KOPT-K1 (cell line): ENCODE results near the gene UBE2E2.

Experiments used
- H3K27ac ChIP-seq: fragments of 200-600 bp; sonication (generic); 2 replicates; pipeline ENCODE4 v1.5.1; 2016; ENCODE audit warnings: antibody characterized with exemption, mild to moderate bottlenecking, low read depth, low read length; ENCODE audit not compliant: poor library complexity, severe bottlenecking
- H3K36me3 ChIP-seq: fragments of 200-600 bp; sonication (generic); 2 replicates; pipeline ENCODE4 v1.5.1; 2017; ENCODE audit warnings: antibody characterized with exemption, mild to moderate bottlenecking, low read length, moderate library complexity; ENCODE audit not compliant: insufficient read depth
- H3K9me3 ChIP-seq: fragments of 200-600 bp; sonication (generic); 2 replicates; pipeline ENCODE4 v1.5.1; 2017; ENCODE audit warnings: antibody characterized with exemption, low read length, mild to moderate bottlenecking; ENCODE audit not compliant: insufficient read depth, poor library complexity, severe bottlenecking

Gene UBE2E2

DNA sequence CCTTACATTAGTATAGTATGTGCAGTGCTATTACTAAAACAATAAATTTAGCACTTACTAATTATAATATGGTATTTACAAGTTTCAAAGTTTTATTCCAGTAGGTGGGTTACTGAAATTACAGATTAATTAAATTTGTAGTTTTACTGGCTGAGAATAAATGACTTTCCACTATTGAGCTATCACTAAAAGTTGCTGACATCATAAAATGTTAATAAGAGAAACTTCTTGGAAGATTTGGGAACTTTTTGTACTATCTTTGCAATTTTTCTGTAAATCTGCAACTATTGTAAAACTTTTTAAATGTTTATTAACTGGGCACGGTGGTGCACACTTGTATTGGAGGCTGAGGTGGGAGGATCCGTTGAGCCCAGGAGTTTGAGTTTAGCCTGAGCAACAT lies 247.7 kb downstream of the UBE2E2 start:
- H3K27ac ChIP-seq, result no peak overlapping the region
- H3K36me3 ChIP-seq, result no peaks in the 10 kb centered on the region
- no peaks in the 10 kb centered on the region for H3K9me3 ChIP-seq

DNA sequence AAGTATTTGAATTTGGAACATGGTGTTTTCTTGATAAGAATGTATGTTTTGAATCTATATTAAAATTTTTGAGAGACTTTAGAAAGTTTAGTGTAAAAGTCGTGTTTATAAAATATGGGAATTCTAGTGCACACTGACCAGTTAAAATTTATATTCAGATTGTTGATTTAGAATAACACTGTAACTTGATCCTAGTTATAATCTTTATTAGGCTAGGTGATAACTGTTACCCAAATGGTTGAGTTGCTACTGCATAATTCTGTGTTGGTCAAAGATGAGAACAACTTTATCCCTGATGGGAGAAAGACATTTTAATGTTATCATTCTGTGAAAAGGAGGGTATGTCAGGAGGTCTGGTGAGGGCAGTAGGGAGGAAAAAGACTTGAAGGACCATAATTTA lies 249.3 kb downstream of the UBE2E2 start:
- Histone ChIP-seq H3K9me3 (peaks cover 8% of the 10 kb centered on the region), H3K27ac (no peak overlapping the region), H3K36me3 (no peaks in the 10 kb centered on the region)

DNA sequence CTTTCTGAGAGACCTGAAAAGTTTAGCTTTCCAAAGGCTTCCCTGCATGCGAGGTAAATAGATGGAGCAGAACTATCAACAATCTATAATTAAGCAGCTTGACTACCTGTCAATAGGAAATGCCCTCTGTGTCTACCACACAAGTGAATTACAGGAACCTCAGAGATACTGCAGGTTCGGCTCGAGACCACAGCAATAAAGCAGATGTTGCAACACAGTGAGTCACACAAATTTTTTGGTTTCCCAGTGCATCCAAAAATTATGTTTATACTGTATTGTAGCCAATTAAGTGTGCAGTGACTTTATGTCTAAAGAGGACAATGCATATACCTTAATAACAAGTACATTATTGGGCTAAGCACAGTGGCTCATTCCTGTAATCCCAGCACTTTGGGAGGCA lies 252.0 kb downstream of the UBE2E2 start:
- Histone ChIP-seq H3K9me3 (peaks cover 8% of the 10 kb centered on the region), H3K27ac (no peak overlapping the region), H3K36me3 (no peaks in the 10 kb centered on the region)

DNA sequence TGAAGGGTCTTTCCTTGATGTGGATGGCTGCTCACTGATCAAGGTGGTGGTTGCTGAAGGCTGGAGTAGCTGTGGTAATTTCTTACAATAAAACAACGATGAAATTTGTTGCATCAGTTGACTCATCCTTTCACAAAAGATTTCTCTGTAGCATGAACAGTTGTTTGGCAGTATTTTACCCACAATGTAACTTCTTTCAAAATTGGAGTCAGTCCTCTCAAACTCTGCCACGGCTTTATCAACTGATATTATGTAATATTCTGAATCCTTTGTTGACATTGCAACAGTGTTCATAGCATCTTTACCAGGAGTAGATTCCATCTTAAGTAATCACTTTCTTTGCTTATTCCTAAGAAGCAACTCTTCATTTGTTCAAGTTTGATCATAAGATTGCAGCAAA lies 252.6 kb downstream of the UBE2E2 start:
- Histone ChIP-seq H3K27ac (no peak overlapping the region), H3K36me3 (no peaks in the 10 kb centered on the region), H3K9me3 (peaks cover 8% of the 10 kb centered on the region)

DNA sequence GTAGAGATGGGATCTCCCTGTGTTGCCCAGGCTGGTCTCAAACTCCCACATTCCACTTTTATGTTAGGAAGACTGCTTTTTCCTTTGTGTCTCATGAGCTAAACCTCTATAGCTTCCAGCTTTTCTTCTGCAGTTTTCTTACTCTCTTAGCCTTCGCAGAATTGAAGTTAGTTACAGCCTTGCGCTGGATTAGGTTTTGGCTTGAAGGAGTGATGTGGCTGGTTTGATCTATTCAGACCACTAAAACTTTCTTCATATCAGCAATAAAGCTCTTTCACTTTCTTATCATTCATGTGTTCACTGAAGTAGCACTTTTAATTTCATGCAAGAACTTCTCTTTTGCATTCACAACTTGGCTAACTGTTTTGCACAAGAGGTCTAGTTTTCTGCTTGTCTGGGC lies 254.6 kb downstream of the UBE2E2 start:
- Histone ChIP-seq H3K36me3 (no peaks in the 10 kb centered on the region), H3K27ac (no peak overlapping the region), H3K9me3 (peaks cover 8% of the 10 kb centered on the region)

DNA sequence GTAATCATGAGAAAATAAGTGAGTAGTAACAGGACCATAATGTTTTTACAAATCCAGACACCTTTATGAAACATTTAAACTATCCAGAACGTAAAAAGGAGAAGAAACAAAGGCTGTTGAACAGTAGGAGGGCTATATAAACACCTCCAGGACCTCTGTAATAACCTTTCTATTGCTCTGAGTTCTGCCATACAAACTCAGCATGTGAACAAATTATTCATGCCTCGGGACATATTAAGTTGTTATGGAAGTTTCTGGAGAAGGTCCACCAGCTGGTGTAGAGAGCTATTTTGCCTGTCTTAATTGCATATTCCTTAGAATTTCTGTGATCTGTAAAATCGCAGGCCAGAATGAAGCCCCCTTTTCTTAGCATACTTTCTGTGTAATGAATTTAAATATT lies 256.3 kb downstream of the UBE2E2 start:
- Histone ChIP-seq H3K27ac (no peak overlapping the region), H3K9me3 (peaks cover 8% of the 10 kb centered on the region), H3K36me3 (no peaks in the 10 kb centered on the region)

DNA sequence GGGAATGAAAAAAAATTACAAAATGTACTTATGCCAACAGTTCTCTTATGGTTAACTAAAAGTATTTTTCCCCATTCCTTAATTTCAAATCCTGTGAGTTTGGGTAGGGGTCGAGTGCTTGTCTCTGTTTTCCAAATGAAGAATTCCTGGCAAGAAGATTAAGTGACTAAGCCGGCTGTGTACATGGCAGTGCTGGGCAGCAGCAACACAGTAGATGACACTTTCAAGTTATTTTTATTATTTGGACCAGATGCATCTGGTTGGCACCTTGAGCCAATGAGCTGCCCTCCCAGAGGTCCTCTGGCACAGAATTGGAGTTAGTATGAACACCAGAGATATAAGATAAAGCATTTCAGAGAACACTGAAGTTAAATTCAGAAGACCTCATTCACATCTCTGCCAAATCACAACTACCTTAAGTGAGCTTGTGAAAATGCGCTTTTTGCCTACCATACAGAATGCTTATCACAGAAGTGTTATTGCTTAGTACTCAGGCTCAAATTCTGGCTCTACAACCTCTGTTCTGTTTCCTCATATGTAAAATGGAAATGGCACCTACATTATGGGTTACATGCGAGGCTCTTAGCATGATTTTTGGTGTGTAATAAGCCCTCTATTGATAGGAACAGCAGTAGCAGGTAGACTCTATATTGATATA lies 256.9 kb downstream of the UBE2E2 start:
- Histone ChIP-seq H3K36me3 (no peaks in the 10 kb centered on the region), H3K27ac (no peak overlapping the region), H3K9me3 (peaks cover 8% of the 10 kb centered on the region)

DNA sequence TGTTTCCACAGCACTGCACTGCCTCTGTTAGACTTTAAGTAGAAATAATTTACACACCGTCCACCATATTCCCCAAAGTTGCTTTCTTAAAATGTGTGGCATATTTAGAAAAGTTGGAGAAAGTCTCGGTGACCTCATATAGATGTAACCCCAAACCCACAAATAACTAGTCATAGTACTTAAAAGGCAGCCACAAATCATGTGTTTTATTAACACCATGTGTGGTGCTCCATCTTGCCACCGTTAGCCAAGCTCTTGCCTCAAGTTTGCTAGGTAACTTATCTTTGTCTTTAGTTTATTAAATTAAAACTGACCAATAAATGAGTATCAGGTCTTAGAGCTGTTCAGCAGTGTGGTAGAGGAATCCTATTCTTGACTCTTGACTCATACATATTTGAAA lies 257.9 kb downstream of the UBE2E2 start:
- peaks cover 6% of the 10 kb centered on the region for H3K9me3 ChIP-seq
- H3K36me3 ChIP-seq, result no peaks in the 10 kb centered on the region
- H3K27ac ChIP-seq, result no peak overlapping the region

DNA sequence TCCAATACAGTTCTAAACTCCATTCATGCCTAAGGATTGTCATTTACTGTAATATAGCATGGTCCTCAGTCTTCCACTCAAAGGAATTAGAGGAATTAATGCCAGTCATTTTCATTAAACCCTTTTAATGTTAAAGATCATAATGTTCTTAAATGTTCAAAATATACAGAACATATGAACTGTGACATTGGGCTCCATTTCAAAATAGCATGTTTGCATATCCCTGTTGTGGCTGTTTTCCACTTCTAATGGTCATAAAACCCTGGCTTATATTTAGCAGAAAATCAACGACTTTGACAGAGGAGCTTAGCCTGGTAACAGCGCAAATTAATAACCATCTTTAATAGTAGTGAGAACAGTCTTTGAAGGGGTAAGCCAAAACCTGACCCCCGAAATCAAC lies 260.7 kb downstream of the UBE2E2 start:
- H3K27ac ChIP-seq, result no peak overlapping the region
- peaks cover 15% of the 10 kb centered on the region for H3K9me3 ChIP-seq
- no peaks in the 10 kb centered on the region for H3K36me3 ChIP-seq

DNA sequence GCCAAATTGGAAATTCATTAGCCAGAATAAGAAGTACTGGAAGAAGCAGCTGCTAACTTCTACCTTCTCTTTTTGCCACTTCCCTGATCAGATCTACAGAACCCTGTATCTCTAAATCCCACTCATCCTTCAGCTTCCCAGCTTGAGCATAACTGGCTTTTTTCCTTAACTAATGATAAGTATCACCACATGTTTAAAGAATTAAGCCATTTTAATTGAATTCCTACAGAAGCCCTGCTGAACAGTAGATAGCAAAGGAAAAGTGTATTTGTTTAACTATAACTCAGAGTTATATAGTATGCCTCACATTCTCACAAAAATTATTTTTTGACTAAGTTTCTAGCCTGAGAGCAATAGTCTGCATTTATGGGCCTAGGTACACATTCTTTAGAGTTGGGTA lies 262.4 kb downstream of the UBE2E2 start:
- H3K27ac ChIP-seq, result no peak overlapping the region
- H3K36me3 ChIP-seq, result no peaks in the 10 kb centered on the region
- H3K9me3 ChIP-seq, result peaks cover 15% of the 10 kb centered on the region

DNA sequence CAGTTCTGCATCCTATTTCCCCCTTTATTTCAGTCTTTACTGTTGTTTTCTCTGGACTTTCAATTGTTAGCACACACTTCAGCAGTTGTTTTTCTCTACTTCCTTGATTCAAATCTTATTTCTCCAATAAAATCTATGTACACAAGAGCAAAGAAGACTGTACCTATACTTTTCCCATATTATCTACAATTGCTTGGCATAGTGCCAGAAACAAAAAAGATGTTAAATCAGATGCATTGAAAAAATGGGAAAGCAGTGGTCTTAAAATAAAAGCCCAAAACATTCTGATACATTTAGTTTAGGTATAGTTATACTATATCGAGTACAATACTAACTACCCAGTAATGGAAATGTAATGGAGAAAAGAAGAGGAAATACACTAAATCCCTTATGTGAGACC lies 265.1 kb downstream of the UBE2E2 start:
- H3K36me3 ChIP-seq, result no peaks in the 10 kb centered on the region
- no peak overlapping the region for H3K27ac ChIP-seq
- H3K9me3 ChIP-seq, result peaks cover 15% of the 10 kb centered on the region

DNA sequence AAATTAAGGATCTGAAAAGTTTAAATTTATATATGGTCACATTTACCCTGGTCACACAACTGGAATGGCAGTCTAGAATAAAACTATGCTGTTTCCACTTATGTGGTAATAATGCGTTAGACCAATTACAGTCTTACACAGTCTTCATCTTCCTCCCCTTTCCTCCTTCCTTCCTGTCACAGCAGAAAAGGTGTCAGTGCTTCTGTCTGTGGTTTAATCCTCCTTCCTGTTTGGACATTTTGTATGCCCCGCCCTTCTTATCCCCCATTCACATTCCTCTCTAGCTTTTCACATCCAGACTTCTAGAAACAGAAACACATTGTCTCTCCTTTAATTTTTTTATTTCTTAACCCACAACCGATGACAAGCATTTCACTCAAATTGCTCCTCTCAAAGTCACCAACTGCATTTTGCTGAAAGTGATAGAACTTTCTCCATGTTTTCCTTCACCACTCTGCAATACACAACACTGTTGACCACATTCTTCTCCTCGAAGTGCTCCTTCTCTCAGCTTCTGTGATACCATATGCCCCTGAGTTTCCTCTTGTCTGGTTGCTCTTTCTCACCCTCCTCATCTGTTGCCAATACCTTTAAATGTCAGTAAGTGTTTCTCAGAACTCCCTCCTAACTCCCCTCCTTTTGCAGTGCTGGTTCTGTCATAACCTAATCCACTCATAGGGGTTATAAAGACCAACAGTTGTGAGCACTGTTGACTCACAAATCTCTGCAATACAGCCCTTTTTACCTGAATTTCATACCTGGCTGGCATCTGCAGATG lies 271.6 kb downstream of the UBE2E2 start:
- H3K27ac ChIP-seq, result no peak overlapping the region
- peaks cover 23% of the 10 kb centered on the region for H3K9me3 ChIP-seq
- no peaks in the 10 kb centered on the region for H3K36me3 ChIP-seq

DNA sequence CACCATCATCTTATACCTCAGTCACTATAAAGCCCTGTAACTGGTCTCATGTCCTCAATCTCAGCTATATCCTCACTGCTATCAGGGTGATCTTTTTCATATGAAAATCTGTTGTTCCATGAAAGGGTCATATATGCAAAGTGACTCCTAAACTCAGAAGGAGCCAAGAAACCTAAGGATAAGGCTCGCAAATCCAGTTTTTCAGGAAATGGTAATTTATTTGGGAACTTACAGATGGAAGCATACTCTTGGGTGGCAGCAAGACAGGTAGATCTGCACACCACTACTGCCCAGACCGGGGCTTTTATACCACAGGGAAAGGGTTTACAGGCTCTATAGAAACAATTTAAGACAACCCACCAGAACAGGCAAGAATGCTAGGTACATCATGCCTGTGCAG lies 272.3 kb downstream of the UBE2E2 start:
- peaks cover 29% of the 10 kb centered on the region for H3K9me3 ChIP-seq
- no peak overlapping the region for H3K27ac ChIP-seq
- no peaks in the 10 kb centered on the region for H3K36me3 ChIP-seq

DNA sequence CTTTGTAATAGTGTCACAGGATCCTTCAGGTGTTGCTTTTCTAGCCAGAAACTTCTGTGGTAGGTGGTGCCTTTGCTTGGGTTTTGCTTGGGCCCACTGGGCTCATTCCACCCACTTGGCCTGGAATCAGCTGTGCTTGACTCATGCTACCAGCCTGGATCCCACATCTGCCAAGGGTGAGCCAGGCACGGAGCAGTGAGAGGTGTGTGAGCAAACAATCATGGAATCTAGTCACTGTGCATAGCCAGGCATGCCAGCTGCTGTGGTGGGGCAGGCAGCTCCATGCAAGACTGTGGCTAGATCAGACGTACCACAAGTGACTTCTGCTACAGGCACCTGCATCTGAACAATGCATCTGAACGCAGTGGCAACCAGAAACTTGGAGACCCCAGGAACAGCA lies 275.9 kb downstream of the UBE2E2 start:
- no peaks in the 10 kb centered on the region for H3K36me3 ChIP-seq
- no peak overlapping the region for H3K27ac ChIP-seq
- H3K9me3 ChIP-seq, result peaks cover 33% of the 10 kb centered on the region

DNA sequence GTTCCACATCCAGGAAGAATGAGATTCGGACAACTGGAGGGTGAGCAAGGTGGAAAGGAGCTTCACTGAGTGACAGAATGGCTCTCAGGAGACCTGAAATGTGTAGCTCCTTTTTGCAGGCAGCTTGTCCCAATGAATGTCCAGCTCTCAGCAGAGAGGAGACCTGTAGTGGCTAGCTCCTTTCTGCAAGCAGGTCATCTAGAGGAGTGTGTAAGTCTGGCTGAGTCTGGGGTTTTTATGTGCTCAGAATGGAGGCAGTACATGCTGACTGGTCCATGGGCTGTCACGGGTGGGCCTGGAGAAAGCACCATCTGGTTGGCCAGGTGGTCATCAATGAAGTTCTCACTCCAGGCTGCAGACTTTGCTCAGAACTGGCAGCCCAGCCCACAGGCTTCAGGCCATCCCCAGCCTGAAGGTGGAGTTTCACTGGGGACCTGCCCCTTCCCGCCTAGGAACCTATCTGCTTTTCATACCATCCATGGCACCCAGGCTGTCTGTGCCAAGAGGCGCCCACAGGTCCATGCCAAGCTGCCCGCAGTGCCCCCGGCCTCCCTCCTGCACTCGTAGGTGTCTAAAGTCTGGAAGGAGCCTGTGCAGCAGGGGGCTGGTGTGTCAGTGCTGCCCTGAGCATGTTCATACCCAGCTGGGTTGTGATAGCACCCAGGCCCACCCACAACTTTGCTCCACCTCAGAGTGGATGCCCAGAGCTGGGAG lies 276.6 kb downstream of the UBE2E2 start:
- no peak overlapping the region for H3K27ac ChIP-seq
- no peaks in the 10 kb centered on the region for H3K36me3 ChIP-seq
- H3K9me3 ChIP-seq, result peaks cover 36% of the 10 kb centered on the region
